Activated naive CD8-positive, alpha-beta T cell treated with anti-CD3 and anti-CD28 coated beads, Interleukin-2, amount 10 ng/mL, durations not matched to agents 7 days and 5 days (primary cell): ENCODE measurements around the gene NSUN2. TPM values are rescaled to one million over a fixed set of nuclear protein-coding genes. Genes with fewer than 3 reads are reported as not detected.

ENCODE experiments used
- ATAC-seq: fragments of 150-1000 bp; cut with Tn5 transposase; one replicate; pipeline ENCODE4 v1.10.0; 2021; ENCODE audit warnings: low read depth, moderate library complexity
- POLR2A ChIA-PET: fragments of 350-600 bp; sonication (Branson Sonifier 250); formaldehyde crosslinking; loops from one replicate; lab custom pipeline; 2021; ENCODE audit warnings: antibody characterized with exemption; lab: Charles Lee
- DNase-seq: peaks from one replicate; pipeline ENCODE4 v3.0.0; 2021
- H3K27ac Mint-ChIP-seq: one replicate; pipeline ENCODE4 v1.8.0; 2022; ENCODE audit warnings: mild to moderate bottlenecking, mixed read lengths
- H3K27me3 Mint-ChIP-seq: one replicate; pipeline ENCODE4 v1.8.0; 2022; ENCODE audit warnings: mild to moderate bottlenecking, moderate library complexity, mixed read lengths
- H3K36me3 Mint-ChIP-seq: one replicate; pipeline ENCODE4 v1.8.0; 2021; ENCODE audit warnings: mild to moderate bottlenecking, mixed read lengths
- H3K4me1 Mint-ChIP-seq: one replicate; pipeline ENCODE4 v1.8.0; 2021; ENCODE audit warnings: mixed read lengths
- H3K4me3 Mint-ChIP-seq: one replicate; pipeline ENCODE4 v1.8.0; 2022; ENCODE audit warnings: mild to moderate bottlenecking, moderate library complexity, mixed read lengths
- H3K9me3 Mint-ChIP-seq: one replicate; pipeline ENCODE4 v1.8.0; 2021; ENCODE audit warnings: mixed read lengths
- total RNA-seq, 2 experiments: library from RNA; stranded (reverse); gene quantifications; one replicate each; pipeline ENCODE4 v1.2.3, GENCODE V29; 2021

The NSUN2 gene
- total RNA-seq, 2 experiments from 2014 or later, result 75.0 to 78.2 TPM

GRCh38 chr5:6636293-6636692 is 3.4 kb upstream of the NSUN2 start:
- Mint-ChIP-seq H3K27me3 (no peaks in the 10 kb centered on the region), H3K4me3 (no peak overlapping the region), H3K36me3 (peaks cover 13% of the 10 kb centered on the region), H3K27ac (peak overlapping the region; percentile 21), H3K9me3 (no peaks in the 10 kb centered on the region), H3K4me1 (peaks cover 15% of the 10 kb centered on the region)
- POLR2A ChIA-PET, result no interaction called here
- ATAC-seq (no peak), DNase-seq (no peak)

- Mint-ChIP-seq H3K27me3 (no peaks in the 10 kb centered on the region), H3K27ac (no peak overlapping the region), H3K4me1 (peaks cover 25% of the 10 kb centered on the region), H3K36me3 (peaks cover 26% of the 10 kb centered on the region), H3K4me3 (peak overlapping the region; percentile 73), H3K9me3 (no peaks in the 10 kb centered on the region)
- ATAC-seq, result no peak
- POLR2A ChIA-PET, result interaction anchor here (1.1 to 1.4 kb wide), 2 partner anchors 77 to 95 kb away, joined by 3 to 4 read pairs; no protein-coding TSS in a partner anchor
- DNase-seq, result no peak
Observed at GRCh38 chr5:6634788-6635430, 2.1 kb upstream of the NSUN2 start.

GRCh38 chr5:6634306-6634705 is 1.5 kb upstream of the NSUN2 start:
- Mint-ChIP-seq H3K27me3 (no peaks in the 10 kb centered on the region), H3K4me3 (peak overlapping the region; percentile 98), H3K9me3 (no peaks in the 10 kb centered on the region), H3K4me1 (peaks cover 29% of the 10 kb centered on the region), H3K27ac (peak overlapping the region; percentile 85), H3K36me3 (peaks cover 32% of the 10 kb centered on the region)
- no peak for ATAC-seq
- POLR2A ChIA-PET, result interaction anchor here (1.4 to 2.5 kb wide), 2 partner anchors 77 to 94 kb away, joined by 4 to 10 read pairs; no protein-coding TSS in a partner anchor
- no peak for DNase-seq

GRCh38 chr5:6633469-6634245 is 813 bp upstream of the NSUN2 start:
- no peaks in the 10 kb centered on the region for H3K27me3 Mint-ChIP-seq
- POLR2A ChIA-PET, result interaction anchor here (0.6 to 3.2 kb wide), 16 partner anchors 9 to 1212 kb away, joined by 3 to 22 read pairs (median 5); partner anchors contain the start of genes ICE1, MED10 and TENT4A
- peaks cover 32% of the 10 kb centered on the region for H3K36me3 Mint-ChIP-seq
- peak overlapping the region; percentile 85 for H3K27ac Mint-ChIP-seq
- peak overlapping the region; percentile 98 for H3K4me3 Mint-ChIP-seq
- peaks cover 32% of the 10 kb centered on the region for H3K4me1 Mint-ChIP-seq
- DNase-seq (no peak), ATAC-seq (peak; percentile 62)
- no peaks in the 10 kb centered on the region for H3K9me3 Mint-ChIP-seq

GRCh38 chr5:6632324-6632887 is 438 bp downstream of the NSUN2 start:
- no peaks in the 10 kb centered on the region for H3K9me3 Mint-ChIP-seq
- ATAC-seq (no peak), DNase-seq (no peak)
- peaks cover 33% of the 10 kb centered on the region for H3K4me1 Mint-ChIP-seq
- H3K27ac Mint-ChIP-seq, result peak overlapping the region; percentile 92
- H3K27me3 Mint-ChIP-seq, result no peaks in the 10 kb centered on the region
- H3K36me3 Mint-ChIP-seq, result peaks cover 40% of the 10 kb centered on the region
- POLR2A ChIA-PET, result interaction anchor here (1.0 to 3.2 kb wide), 10 partner anchors 8 to 1211 kb away, joined by 3 to 22 read pairs (median 6); partner anchors contain the start of genes ICE1, MED10 and TENT4A
- peak overlapping the region; percentile 98 for H3K4me3 Mint-ChIP-seq

- Mint-ChIP-seq H3K4me3 (peak overlapping the region; percentile 98), H3K27me3 (no peaks in the 10 kb centered on the region), H3K4me1 (peaks cover 35% of the 10 kb centered on the region), H3K9me3 (peaks cover 1% of the 10 kb centered on the region), H3K36me3 (peaks cover 45% of the 10 kb centered on the region), H3K27ac (no peak overlapping the region)
- POLR2A ChIA-PET, result interaction anchor here (3.2 kb wide), 1 partner anchor 80 kb away, joined by 22 read pairs; the partner anchor contains the start of gene TENT4A
- DNase-seq (no peak), ATAC-seq (no peak)
Observed at GRCh38 chr5:6631441-6631840, 1.4 kb downstream of the NSUN2 start.

GRCh38 chr5:6626508-6626907 is 6.3 kb downstream of the NSUN2 start:
- Mint-ChIP-seq H3K4me1 (peaks cover 31% of the 10 kb centered on the region), H3K27ac (no peak overlapping the region), H3K36me3 (peaks cover 80% of the 10 kb centered on the region), H3K4me3 (no peak overlapping the region), H3K27me3 (no peaks in the 10 kb centered on the region), H3K9me3 (peaks cover 16% of the 10 kb centered on the region)
- DNase-seq (no peak), ATAC-seq (no peak)
- POLR2A ChIA-PET, result no interaction called here

- Mint-ChIP-seq H3K9me3 (peaks cover 16% of the 10 kb centered on the region), H3K27me3 (no peaks in the 10 kb centered on the region), H3K4me3 (no peak overlapping the region), H3K27ac (no peak overlapping the region), H3K36me3 (peaks cover 69% of the 10 kb centered on the region), H3K4me1 (peaks cover 13% of the 10 kb centered on the region)
- no peak for DNase-seq
- no peak for ATAC-seq
- POLR2A ChIA-PET, result interaction anchor here (2.0 kb wide), 1 partner anchor 9 kb away, joined by 8 read pairs; the partner anchor contains the start of genes NSUN2 and SRD5A1
Observed at GRCh38 chr5:6623941-6624340, 8.9 kb downstream of the NSUN2 start.

- Mint-ChIP-seq H3K27ac (no peak overlapping the region), H3K9me3 (peaks cover 16% of the 10 kb centered on the region), H3K4me3 (no peak overlapping the region), H3K27me3 (no peaks in the 10 kb centered on the region), H3K36me3 (peaks cover 66% of the 10 kb centered on the region), H3K4me1 (peaks cover 12% of the 10 kb centered on the region)
- POLR2A ChIA-PET, result interaction anchor here (0.6 to 2.0 kb wide), 4 partner anchors 10 to 1133 kb away, joined by 3 to 8 read pairs (median 4); partner anchors contain the start of genes NSUN2 and SRD5A1
- DNase-seq, result no peak
- ATAC-seq, result no peak
Observed at GRCh38 chr5:6623228-6623627, 9.6 kb downstream of the NSUN2 start.

- POLR2A ChIA-PET, result no interaction called here
Observed at GRCh38 chr5:6616632-6617031, 16.2 kb downstream of the NSUN2 start.

GRCh38 chr5:6615034-6615815 is 17.6 kb downstream of the NSUN2 start:
- no peak for ATAC-seq
- H3K36me3 Mint-ChIP-seq, result peaks cover 26% of the 10 kb centered on the region
- H3K27me3 Mint-ChIP-seq, result no peaks in the 10 kb centered on the region
- H3K9me3 Mint-ChIP-seq, result no peaks in the 10 kb centered on the region
- H3K4me1 Mint-ChIP-seq, result peaks cover 11% of the 10 kb centered on the region
- DNase-seq, result no peak
- no peak overlapping the region for H3K4me3 Mint-ChIP-seq
- no peak overlapping the region for H3K27ac Mint-ChIP-seq
- POLR2A ChIA-PET, result interaction anchor here (0.7 kb wide), 1 partner anchor 1090 kb away, joined by 3 read pairs; no protein-coding TSS in a partner anchor

More at GRCh38 chr5:6616632-6617031, 16.2 kb downstream of the NSUN2 start:
- Mint-ChIP-seq H3K36me3 (peaks cover 29% of the 10 kb centered on the region), H3K27me3 (no peaks in the 10 kb centered on the region), H3K27ac (no peak overlapping the region), H3K4me3 (no peak overlapping the region), H3K9me3 (no peaks in the 10 kb centered on the region), H3K4me1 (peaks cover 10% of the 10 kb centered on the region)
- ATAC-seq (no peak), DNase-seq (no peak)

GRCh38 chr5:6611334-6612256 is 21.2 kb downstream of the NSUN2 start:
- H3K27ac Mint-ChIP-seq, result no peak overlapping the region
- POLR2A ChIA-PET, result no interaction called here
- ATAC-seq, result no peak

More at GRCh38 chr5:6611334-6612256, 21.2 kb downstream of the NSUN2 start:
- H3K27me3 Mint-ChIP-seq, result no peaks in the 10 kb centered on the region
- no peak overlapping the region for H3K4me3 Mint-ChIP-seq
- peaks cover 29% of the 10 kb centered on the region for H3K36me3 Mint-ChIP-seq
- no peaks in the 10 kb centered on the region for H3K9me3 Mint-ChIP-seq
- DNase-seq, result no peak
- peaks cover 13% of the 10 kb centered on the region for H3K4me1 Mint-ChIP-seq
